Measurements from ENCODE around the gene MON1A. TPM values are rescaled to one million over a fixed set of nuclear protein-coding genes. Genes with fewer than 3 reads are reported as not detected.
"Not testable (repeated sequence)": the region's sequence is repeated elsewhere in the genome, so short reads cannot be mapped to it uniquely, and the experiment has no call there.

Gene MON1A
- total RNA-seq, 1 donor from 2014 or later = 13.8 TPM

- H3K27ac Mint-ChIP-seq (ENCODE audit: unreplicated experiment) = peak overlapping the region; percentile 98
- peak overlapping the region; percentile 95 for H3K4me3 Mint-ChIP-seq (ENCODE audit: unreplicated experiment)
- H3K9me3 Mint-ChIP-seq (ENCODE audit: unreplicated experiment) = no peaks in the 10 kb centered on the region
- H3K4me1 Mint-ChIP-seq (ENCODE audit: unreplicated experiment) = peaks cover 23% of the 10 kb centered on the region
- no peaks in the 10 kb centered on the region for H3K27me3 Mint-ChIP-seq (ENCODE audit: unreplicated experiment)
- no peak for DNase-seq (ENCODE audit: extremely low spot score, unreplicated experiment)
- TF ChIP-seq, protein P1, sequence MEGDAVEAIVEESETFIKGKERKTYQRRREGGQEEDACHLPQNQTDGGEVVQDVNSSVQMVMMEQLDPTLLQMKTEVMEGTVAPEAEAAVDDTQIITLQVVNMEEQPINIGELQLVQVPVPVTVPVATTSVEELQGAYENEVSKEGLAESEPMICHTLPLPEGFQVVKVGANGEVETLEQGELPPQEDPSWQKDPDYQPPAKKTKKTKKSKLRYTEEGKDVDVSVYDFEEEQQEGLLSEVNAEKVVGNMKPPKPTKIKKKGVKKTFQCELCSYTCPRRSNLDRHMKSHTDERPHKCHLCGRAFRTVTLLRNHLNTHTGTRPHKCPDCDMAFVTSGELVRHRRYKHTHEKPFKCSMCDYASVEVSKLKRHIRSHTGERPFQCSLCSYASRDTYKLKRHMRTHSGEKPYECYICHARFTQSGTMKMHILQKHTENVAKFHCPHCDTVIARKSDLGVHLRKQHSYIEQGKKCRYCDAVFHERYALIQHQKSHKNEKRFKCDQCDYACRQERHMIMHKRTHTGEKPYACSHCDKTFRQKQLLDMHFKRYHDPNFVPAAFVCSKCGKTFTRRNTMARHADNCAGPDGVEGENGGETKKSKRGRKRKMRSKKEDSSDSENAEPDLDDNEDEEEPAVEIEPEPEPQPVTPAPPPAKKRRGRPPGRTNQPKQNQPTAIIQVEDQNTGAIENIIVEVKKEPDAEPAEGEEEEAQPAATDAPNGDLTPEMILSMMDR (IDR thresholded peaks at IDR 0.05) = no peak
- H3K36me3 Mint-ChIP-seq (ENCODE audit: unreplicated experiment) = peaks cover 4% of the 10 kb centered on the region
Observed at GRCh38 chr3:49940667-49941249, 11.1 kb upstream of the MON1A start.

DNA sequence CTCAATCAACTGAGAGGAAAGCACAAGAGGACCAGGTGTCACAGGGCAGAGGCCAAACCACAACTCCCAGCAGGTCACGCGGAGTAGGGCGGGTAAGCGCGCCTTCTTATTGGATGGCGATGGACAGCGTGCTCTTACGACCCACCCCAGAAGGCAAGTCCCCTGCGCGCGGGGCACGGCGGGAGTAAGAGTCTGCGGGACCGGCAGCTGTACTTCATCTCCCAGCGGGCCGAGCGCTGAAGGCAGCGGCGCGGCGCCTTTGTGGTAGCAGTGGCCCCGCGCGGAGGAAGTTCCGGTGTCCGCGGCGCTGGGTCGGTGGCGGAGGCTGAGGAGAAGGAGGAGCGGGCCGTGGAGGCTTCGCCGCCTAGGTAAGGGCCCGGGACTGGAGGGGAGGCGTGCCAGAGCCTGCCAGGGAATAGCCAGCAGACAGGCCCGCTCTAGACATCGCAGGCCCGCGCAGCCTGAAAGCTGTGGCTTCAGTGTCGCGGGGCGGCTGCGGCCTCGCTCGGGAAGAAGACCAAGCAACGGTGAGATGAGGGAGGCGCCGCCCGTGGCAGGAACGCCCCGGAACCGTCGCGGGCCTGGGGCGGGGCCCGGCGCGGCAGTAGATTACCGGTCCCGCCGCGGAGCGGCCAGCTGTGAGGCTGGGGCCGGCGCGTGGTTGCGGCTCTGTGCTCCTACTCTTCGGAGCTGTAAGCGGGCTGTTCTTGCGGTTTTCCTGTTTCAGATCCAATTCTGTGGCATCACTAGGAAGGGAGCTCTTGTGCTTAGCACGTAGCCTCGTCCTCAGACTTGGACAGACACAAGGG, 10.5 kb upstream of the MON1A start, which contains the start of gene RBM6:
RBM6 (plus strand) TSS at position 293 of the 809 bp plus-strand sequence. CDS start 22,492 bp downstream, outside the sequence.
- H3K4me3 Mint-ChIP-seq (ENCODE audit: unreplicated experiment) = peak within 1 kb of the TSS; percentile 95
- peaks cover 4% of the 10 kb centered on the region for H3K36me3 Mint-ChIP-seq (ENCODE audit: unreplicated experiment)
- peak; percentile 97 for DNase-seq (ENCODE audit: extremely low spot score, unreplicated experiment)
- TF ChIP-seq, protein P1 (IDR thresholded peaks at IDR 0.05) = no peak
- no peaks in the 10 kb centered on the region for H3K9me3 Mint-ChIP-seq (ENCODE audit: unreplicated experiment)
- peaks cover 23% of the 10 kb centered on the region for H3K4me1 Mint-ChIP-seq (ENCODE audit: unreplicated experiment)
- no peaks in the 10 kb centered on the region for H3K27me3 Mint-ChIP-seq (ENCODE audit: unreplicated experiment)
- H3K27ac Mint-ChIP-seq (ENCODE audit: unreplicated experiment) = peak within 1 kb of the TSS; percentile 98

DNA sequence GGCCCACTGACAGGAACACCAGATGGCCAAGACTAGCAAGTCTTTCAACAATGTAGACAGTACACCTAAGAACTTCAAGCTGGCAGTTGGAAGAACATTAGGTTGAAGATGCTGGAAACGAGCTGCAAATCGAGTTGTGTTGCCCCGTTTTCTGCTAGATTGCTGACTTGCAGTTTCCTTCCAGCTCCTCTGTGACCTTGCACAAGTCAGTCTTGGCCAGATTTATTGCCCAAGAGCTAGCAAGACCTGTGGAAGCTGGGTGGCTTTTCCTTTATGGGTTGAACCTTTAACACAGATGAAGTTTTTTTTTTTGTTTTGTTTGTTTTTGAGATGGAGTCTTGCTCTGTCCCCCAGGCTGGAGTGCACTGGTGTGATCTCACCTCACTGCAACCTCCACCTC, 7.5 kb upstream of the MON1A start:
- TF ChIP-seq, protein P1 (IDR thresholded peaks at IDR 0.05) = no peak
- no peak overlapping the region for H3K27ac Mint-ChIP-seq (ENCODE audit: unreplicated experiment)
- DNase-seq (ENCODE audit: extremely low spot score, unreplicated experiment) = no peak
- peaks cover 13% of the 10 kb centered on the region for H3K4me1 Mint-ChIP-seq (ENCODE audit: unreplicated experiment)
- H3K36me3 Mint-ChIP-seq (ENCODE audit: unreplicated experiment) = no peaks in the 10 kb centered on the region
- H3K27me3 Mint-ChIP-seq (ENCODE audit: unreplicated experiment) = no peaks in the 10 kb centered on the region
- no peaks in the 10 kb centered on the region for H3K9me3 Mint-ChIP-seq (ENCODE audit: unreplicated experiment)
- H3K4me3 Mint-ChIP-seq (ENCODE audit: unreplicated experiment) = no peak overlapping the region

GRCh38 chr3:49932281-49932680, 2.7 kb upstream of the MON1A start:
- DNase-seq (ENCODE audit: extremely low spot score, unreplicated experiment); H3K9me3 Mint-ChIP-seq (ENCODE audit: unreplicated experiment); H3K4me3 Mint-ChIP-seq (ENCODE audit: unreplicated experiment); H3K27me3 Mint-ChIP-seq (ENCODE audit: unreplicated experiment); H3K36me3 Mint-ChIP-seq (ENCODE audit: unreplicated experiment); H3K27ac Mint-ChIP-seq (ENCODE audit: unreplicated experiment): not testable (repeated sequence)
- peaks cover 18% of the 10 kb centered on the region for H3K4me1 Mint-ChIP-seq (ENCODE audit: unreplicated experiment)

GRCh38 chr3:49930922-49931321, 1.3 kb upstream of the MON1A start:
- Mint-ChIP-seq H3K4me3 (ENCODE audit: unreplicated experiment) (no peak overlapping the region), H3K27ac (ENCODE audit: unreplicated experiment) (no peak overlapping the region), H3K36me3 (ENCODE audit: unreplicated experiment) (no peaks in the 10 kb centered on the region), H3K4me1 (ENCODE audit: unreplicated experiment) (peaks cover 18% of the 10 kb centered on the region), H3K27me3 (ENCODE audit: unreplicated experiment) (no peaks in the 10 kb centered on the region), H3K9me3 (ENCODE audit: unreplicated experiment) (no peaks in the 10 kb centered on the region)
- no peak for DNase-seq (ENCODE audit: extremely low spot score, unreplicated experiment)
- TF ChIP-seq, protein P1 (IDR thresholded peaks at IDR 0.05) = no peak
